ENCODE results near the gene GSTO2. TPM values are rescaled to one million over a fixed set of nuclear protein-coding genes. Genes with fewer than 3 reads are reported as not detected.

Gene GSTO2
- total and polyA plus RNA-seq, 2 of the 13 experiments (the other 11 are each of a cell fraction or from before 2014, with no cell fraction given), result 2.1 to 7.9 TPM

GRCh38 chr10:104254493-104255310, 14.3 kb upstream of the GSTO2 start, which contains the start of gene GSTO1 (continued):
- TF ChIP-seq NFYB (CRISPR knock-in tag; IDR thresholded peaks at IDR 0.05) (no peak), ZNF292 (CRISPR knock-in tag; IDR thresholded peaks at IDR 0.05; ENCODE audit: borderline replicate concordance, low read depth) (no peak), ZNF513 (CRISPR knock-in tag; conservative IDR thresholded peaks at IDR 0.05) (no peak), HMGXB3 (CRISPR knock-in tag; IDR thresholded peaks at IDR 0.05; ENCODE audit: borderline replicate concordance) (no peak), HCFC1 (IDR thresholded peaks at IDR 0.05; ENCODE audit: low read depth, low read length) (no peak), HHEX (CRISPR knock-in tag; IDR thresholded peaks at IDR 0.05) (no peak), ZFP82 (CRISPR knock-in tag; IDR thresholded peaks at IDR 0.05; ENCODE audit: borderline replicate concordance) (no peak), KLF13 (CRISPR knock-in tag; IDR thresholded peaks at IDR 0.05) (no peak), SOX6 (IDR thresholded peaks at IDR 0.05) (no peak), SOX6 (CRISPR knock-in tag; IDR thresholded peaks at IDR 0.05) (no peak), ZNF460 (CRISPR knock-in tag; IDR thresholded peaks at IDR 0.05; ENCODE audit: borderline replicate concordance) (no peak), EEA1 (CRISPR knock-in tag; IDR thresholded peaks at IDR 0.05; ENCODE audit: borderline replicate concordance) (peak; percentile 70; the same call in 1 of the 2 replicates), NFIC (IDR thresholded peaks at IDR 0.05; ENCODE audit: low read length) (no peak), RFXANK (CRISPR knock-in tag; IDR thresholded peaks at IDR 0.05) (no peak), NFKB2 (CRISPR knock-in tag; IDR thresholded peaks at IDR 0.05; ENCODE audit: borderline replicate concordance) (no peak; the same call in 1 of the 2 replicates), ATF7 (IDR thresholded peaks at IDR 0.05) (no peak), ATF7 (CRISPR knock-in tag; IDR thresholded peaks at IDR 0.05) (no peak), HMGA1 (CRISPR knock-in tag; conservative IDR thresholded peaks at IDR 0.05) (no peak), GTF3A (CRISPR knock-in tag; conservative IDR thresholded peaks at IDR 0.05) (no peak)
- TF ChIP-seq, protein P1, sequence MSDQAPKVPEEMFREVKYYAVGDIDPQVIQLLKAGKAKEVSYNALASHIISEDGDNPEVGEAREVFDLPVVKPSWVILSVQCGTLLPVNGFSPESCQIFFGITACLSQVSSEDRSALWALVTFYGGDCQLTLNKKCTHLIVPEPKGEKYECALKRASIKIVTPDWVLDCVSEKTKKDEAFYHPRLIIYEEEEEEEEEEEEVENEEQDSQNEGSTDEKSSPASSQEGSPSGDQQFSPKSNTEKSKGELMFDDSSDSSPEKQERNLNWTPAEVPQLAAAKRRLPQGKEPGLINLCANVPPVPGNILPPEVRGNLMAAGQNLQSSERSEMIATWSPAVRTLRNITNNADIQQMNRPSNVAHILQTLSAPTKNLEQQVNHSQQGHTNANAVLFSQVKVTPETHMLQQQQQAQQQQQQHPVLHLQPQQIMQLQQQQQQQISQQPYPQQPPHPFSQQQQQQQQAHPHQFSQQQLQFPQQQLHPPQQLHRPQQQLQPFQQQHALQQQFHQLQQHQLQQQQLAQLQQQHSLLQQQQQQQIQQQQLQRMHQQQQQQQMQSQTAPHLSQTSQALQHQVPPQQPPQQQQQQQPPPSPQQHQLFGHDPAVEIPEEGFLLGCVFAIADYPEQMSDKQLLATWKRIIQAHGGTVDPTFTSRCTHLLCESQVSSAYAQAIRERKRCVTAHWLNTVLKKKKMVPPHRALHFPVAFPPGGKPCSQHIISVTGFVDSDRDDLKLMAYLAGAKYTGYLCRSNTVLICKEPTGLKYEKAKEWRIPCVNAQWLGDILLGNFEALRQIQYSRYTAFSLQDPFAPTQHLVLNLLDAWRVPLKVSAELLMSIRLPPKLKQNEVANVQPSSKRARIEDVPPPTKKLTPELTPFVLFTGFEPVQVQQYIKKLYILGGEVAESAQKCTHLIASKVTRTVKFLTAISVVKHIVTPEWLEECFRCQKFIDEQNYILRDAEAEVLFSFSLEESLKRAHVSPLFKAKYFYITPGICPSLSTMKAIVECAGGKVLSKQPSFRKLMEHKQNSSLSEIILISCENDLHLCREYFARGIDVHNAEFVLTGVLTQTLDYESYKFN (CRISPR knock-in tag; conservative IDR thresholded peaks at IDR 0.05), result peak; percentile 53
- TF ChIP-seq, protein P2, sequence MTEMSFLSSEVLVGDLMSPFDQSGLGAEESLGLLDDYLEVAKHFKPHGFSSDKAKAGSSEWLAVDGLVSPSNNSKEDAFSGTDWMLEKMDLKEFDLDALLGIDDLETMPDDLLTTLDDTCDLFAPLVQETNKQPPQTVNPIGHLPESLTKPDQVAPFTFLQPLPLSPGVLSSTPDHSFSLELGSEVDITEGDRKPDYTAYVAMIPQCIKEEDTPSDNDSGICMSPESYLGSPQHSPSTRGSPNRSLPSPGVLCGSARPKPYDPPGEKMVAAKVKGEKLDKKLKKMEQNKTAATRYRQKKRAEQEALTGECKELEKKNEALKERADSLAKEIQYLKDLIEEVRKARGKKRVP (CRISPR knock-in tag; IDR thresholded peaks at IDR 0.05), result no peak

Measured in HepG2 (cell line).